COLO668 (cell line): Measurements from ENCODE around the gene OR2K2.
"Not testable (repeated sequence)": the region's sequence is repeated elsewhere in the genome, so short reads cannot be mapped to it uniquely, and the experiment has no call there.

ENCODE experiments used
- DNase-seq: peaks from one replicate; lab custom pipeline; 2025; ENCODE audit not compliant: unreplicated experiment; lab: John Stamatoyannopoulos, UW

The OR2K2 gene, protein sequence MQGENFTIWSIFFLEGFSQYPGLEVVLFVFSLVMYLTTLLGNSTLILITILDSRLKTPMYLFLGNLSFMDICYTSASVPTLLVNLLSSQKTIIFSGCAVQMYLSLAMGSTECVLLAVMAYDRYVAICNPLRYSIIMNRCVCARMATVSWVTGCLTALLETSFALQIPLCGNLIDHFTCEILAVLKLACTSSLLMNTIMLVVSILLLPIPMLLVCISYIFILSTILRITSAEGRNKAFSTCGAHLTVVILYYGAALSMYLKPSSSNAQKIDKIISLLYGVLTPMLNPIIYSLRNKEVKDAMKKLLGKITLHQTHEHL

DNA sequence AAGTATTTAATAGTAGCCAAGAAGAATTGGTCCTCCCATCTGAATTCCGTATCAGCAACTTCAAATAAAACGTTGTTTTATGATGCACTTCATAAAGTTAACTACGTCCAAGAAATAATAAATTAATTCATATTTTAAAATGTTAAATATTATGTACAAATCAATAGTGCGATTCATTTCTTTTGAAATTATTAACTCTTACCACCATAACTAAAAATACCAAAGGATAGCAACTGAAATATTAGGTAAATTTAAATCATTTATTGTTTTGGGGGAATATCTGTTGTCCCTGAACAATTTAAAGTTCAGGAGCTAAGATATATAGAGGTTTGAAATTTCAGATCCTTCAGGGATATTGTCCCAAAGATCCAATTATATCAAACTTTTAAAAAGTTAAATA is at the start of gene OR2K2:
Gene OR2K2, minus strand, starts transcription at position 101 of the 400 bp plus-strand sequence. CDS start 1,791 bp downstream, outside the sequence.
- DNase-seq = no peak

DNA sequence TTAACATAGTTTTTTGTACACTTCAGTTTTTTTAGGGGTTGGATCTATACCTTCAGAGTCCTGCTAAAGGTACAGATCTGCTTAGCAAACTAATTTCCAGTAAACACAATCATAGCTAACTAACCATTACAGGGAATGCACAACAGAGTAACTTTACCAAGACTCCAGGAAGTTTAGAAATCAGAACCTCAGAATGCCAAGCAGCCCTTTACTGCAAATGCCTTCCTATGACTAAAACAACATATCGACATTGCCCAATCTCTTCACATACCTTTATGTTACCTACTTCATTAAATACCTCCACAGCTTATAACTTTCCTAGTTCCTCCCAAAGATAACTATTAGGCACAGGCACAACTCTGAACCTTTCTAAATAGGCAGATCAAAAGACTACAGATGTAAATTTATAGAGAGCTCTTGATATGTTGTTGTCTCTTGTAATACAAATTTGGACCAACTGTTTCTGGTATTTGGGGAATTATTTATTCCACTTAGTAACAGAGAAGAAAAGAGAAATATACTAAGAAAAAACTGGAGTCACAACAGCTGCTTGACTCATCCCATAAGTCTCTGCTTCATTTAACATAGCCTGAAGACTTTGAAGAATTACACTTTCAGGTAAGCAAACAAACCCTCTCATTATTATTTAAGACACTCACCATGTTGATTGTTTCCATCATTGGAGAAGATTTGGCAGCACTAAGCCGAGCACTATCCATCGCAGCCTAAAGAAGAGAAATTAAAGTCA is 46.0 kb upstream of the OR2K2 start:
- DNase-seq = no peak

DNA sequence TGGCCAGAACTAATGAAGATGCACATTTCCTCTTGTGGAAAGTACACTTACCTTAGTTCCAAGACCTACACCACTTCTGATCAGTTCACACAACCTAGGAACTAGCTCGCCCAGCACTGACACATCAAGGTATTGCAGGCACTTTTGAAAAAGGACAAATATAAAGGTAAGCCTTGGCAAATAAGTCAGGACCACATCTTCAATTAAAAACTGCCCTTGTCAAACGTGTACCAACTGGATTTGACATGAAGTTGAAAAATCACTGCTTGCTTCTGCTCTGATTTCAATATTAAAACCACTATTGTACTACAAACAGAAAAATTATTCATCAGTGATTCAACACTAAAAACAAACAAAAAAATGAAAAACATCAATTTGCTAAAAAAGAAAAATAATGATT is 45.0 kb upstream of the OR2K2 start:
- no peak for DNase-seq

DNA sequence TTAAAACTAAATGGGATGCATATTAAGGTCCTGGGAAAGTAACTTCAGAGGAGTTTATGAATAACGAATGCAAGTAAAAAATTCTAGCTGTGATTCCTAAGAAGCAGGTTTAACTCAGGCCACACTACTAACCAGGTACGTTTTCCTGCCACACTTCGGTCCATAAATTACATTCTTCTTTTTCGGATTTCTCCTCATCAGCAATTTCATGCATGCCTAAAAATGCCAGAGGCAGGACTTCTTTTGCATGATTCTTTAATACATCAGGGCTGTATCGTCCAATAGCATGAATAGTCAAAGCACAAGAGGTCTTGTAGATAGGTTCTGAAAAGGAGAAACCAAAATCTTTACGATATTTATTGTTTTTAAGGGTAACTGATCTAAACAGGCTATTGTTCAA is 42.3 kb upstream of the OR2K2 start:
- DNase-seq = no peak

DNA sequence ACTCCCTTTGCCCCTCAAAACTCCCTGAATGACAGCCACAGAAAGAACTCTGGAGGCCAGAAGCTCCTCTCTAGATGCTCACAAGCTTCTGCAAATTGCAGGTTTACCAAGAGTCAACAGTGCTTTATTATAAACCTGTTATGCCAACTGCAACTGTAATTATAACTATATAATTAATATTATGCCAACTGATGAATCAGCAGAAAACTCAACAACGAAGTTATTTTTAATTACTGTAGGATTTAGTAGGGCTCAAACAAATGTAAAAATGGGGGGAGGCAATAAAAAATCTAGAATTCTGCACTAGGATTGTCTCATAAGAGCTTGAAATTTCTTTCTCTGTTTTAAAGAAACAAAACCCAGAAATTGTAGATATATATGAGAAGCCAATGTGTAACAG is 37.0 kb upstream of the OR2K2 start:
- DNase-seq = no peak

DNA sequence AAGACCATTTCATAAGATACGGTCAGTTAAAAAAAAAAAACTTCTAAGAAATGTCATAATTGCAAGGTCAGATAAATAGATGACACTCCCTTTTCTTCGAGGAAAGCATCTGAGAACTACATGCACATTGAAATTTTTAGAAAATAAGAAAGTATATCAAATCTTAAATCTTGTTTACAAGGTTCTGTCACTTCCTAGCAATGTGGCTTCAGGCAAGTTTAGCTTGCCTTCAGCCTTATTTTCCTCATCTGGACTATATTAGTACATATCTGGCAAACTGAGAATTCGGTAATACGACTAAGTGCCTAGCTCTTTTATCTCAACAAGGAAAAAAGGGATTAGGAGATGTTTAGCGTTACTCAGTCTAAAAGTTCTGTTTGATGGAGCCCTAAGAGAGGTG is 32.5 kb upstream of the OR2K2 start:
- DNase-seq = no peak

DNA sequence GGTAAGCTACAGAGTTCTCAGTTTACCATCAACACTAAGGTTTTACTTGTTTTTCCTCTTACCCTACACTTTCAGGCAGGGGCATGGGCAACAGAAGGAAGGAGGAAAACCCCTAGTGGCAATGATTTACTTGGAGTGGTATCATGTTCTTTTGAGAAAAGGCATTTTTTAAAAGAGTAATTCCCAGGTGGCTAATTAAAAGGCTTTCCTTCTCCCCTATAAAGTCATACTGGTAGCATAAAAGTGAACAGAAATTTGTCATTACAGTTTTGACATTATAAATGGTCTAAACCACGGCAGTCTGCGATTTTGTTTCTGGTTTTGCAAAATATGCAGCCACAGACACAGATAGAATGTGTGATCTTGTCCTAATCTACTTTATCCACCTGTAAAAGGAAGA is 30.9 kb upstream of the OR2K2 start:
- no peak for DNase-seq

DNA sequence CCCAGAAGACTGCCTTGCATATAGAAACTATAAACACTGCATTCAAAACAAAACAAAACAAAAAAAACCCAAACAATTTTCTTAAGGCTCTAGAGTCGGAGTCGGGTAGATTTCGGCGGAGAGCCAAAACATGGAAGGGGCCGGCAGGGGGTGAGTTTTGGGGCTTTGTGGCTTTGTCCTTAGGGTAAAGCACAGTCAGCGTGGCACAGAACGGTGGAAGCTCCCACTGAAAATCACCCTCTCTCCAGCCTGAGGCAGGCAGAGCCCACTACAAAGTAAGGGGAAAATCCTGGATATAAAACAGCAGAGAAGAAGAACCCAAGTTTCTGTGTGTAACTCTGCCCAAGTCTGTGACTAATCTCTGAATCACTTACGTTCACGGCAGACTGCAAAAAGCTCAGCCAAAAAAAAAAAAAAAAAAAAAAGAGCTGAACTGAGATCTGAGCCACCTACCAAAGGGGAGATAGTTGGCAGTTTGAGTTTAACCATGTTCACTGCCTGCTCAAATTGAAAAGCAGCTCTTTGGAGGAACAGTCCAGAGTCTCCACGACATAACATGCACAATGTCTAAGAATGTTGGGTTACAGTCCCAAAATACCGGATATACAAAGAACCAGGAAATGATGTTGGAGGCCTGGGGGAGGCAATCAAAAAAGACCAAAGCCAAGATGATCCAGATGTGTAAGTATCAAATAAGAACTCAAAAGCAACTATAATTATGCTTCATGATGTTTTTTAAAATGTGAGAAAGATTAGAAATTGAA is 26.6 kb upstream of the OR2K2 start:
- no peak for DNase-seq

DNA sequence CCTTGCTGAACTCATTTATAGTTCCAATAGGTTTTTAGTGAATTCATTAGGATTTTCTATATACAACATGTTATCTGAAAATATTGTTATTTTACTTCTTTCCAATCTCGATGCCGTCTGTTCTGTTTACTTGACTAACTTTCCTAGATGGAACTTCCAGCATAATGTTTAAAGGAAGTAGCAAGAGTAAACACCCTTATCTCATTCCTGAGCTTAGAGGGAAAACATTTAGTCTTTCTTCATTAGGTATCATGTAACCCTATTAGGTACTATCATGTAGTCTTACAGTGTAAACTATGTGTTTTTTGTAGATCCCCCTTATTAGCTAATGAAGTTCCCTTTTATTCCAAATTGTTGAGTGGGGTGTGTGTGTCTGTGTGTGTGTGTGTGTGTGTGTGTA is 22.5 kb upstream of the OR2K2 start:
- DNase-seq = no peak

DNA sequence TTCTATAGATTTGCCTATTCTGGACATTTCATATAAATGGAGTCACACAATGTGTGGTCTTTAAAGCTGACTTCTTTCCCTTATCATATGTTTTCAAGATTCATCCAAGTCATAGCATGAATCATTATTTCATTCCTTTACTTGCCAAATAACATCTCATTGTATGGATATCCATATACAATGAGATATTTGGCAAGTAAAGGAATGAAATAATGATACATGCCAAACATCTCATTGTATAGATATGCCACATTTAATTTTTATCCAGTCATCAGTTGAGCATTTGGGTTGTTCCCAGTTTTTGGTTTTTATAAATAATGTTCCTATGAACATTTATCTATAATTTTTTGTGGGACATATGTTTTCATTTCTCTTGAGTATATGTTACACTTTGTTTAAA is 20.5 kb upstream of the OR2K2 start:
- no peak for DNase-seq

DNA sequence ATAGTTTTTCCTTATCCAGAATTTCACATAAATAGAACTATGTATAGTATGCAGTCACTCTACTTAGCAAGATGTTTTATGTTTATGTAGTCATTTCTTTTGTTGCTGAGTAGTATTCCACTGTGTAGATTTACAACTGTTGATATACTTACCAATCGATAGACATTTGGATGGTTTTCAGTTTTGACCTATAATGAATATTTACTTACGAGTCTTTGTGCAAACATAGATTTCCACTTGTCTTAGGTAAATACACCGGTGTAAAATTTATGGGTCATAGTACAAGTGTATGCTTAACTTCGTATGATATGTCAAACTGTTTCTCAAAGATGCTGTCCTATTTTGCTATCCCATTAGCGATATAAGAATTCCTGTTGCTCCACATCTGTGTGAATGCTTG is 19.7 kb upstream of the OR2K2 start:
- peak; percentile 11 for DNase-seq

DNA sequence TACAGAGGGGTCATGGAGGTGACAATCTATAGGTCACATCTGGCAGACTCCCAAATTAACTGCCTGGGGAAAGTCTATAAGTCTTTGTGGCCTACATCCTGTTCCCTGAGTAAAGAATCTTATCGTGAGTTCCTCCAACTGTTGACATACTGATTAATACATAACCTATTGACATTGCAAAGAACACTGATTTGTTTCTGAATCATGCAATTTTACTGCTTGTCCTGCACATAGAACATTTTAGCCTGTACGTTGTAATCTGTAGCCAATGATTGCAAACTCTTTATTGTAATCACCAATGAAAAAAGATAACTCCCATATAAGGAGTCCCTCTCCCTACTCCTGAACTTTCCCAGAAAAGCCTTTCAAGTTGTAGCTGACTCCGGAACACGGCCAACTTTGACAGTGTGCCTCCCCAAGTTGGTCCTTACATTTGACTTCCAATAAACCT is 18.8 kb upstream of the OR2K2 start:
- DNase-seq = peak; percentile 7

DNA sequence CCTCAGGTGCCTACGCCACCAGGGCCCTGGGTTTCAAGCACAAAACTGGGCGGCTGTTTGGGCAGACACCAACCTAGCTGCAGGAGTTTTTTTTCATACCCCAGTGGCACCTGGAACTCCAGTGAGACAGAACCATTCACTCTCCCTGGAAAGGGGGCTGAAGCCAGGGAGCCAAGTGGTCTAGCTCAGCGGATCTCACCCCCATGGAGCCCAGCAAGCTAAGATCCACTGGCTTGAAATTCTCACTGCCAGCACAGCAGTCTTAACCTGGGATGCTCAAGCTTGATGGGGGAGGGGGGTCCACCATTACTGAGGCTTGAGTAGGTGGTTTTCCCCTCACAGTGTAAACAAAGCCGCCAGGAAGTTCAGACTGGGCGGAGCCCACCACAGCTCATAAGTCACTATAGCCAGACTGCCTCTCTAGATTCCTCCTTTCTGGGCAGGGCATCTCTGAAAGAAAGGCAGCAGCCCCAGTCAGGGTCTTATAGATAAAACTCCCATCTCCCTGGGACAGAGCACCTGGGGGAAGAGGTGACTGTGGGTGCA is 4.4 kb upstream of the OR2K2 start:
- not testable (repeated sequence) for DNase-seq

DNA sequence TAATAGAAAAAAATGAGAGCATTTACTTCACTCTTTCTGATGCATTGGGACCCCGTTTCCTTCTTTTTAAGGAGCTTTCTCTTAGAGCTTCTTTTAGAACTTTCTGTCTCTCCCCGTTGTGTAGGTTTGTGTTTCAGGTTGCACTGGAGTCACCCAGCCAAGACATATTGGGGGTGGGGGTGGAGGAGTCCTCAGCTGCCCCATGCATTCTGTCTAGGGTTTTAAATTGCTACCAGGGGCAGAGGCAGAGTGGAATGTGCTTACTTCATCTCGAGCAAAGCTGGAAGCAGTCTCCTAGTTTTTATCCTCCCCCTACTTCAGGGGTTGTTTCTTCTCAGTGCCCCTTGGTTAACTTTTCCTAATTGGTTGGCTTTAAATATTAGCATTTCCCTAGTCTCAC is 9.4 kb downstream of the OR2K2 start:
- no peak for DNase-seq

DNA sequence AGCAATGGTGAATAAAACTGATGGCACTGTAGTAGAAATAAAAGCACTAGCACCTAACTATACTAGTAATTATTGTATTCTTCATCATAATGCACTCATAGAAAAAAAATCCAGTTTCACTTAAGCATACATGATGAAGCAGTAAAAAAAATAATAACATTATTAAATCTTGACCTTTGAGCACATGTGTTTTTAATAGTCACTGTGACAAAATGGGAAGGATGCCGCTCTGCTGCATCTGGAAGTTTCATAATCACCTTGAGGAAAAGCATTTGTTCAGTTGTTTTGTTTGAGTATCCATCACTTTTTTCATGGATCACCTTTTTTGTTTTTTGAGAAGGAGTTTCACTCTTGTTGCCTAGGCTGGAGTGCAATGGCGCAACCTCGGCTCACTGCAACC is 13.2 kb downstream of the OR2K2 start:
- no peak for DNase-seq

DNA sequence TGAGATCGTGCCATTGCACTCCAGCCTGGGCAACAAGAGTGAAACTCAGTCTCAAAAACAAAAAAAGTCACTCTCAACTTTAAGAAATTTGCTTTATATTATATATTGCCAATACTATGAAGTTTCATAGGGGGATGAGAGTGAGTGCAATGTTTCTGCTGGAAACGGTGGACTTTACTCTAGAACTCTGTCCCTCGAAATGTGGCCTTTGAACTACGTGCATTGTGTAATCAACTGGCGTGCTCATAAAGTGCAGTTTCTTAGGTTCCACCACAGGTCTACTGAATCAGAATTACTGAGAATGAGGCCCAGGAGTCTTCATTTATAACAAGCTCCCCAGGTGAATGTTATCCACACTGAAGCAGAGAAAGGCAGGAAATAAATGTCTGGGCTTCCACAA is 24.1 kb downstream of the OR2K2 start:
- no peak for DNase-seq

DNA sequence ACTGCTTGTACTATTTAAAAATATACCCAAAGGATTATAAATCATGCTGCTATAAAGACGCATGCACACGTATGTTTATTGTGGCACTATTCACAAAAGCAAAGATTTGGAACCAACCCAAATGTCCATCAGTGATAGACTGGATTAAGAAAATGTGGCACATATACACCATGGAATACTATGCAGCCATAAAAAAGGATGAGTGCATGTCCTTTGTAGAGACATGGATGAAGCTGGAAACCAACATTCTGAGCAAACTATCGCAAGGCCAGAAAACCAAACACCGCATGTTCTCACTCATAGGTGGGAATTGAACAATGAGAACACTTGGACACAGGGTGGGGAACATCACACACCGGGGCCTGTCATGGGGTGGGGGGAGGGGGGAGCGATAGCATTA is 26.0 kb downstream of the OR2K2 start:
- not testable (repeated sequence) for DNase-seq

DNA sequence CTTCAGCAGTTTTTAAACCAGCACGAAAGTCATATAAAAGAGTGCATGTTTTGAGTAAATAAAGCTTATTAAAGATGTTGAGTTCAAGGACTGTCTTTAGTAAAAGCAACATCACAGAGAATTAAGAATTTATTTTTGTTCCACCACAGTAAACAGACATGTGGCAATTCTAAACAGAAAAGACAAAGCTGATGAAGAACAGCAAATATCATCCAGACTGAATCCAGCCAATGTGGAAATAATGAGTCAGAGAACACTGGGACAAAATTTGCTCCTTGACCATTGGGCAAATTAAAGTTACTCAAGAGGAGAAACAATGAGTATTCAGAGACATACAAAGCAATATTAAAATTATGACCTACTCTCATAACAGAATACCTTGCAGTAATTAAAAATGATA is 28.8 kb downstream of the OR2K2 start:
- DNase-seq = no peak

DNA sequence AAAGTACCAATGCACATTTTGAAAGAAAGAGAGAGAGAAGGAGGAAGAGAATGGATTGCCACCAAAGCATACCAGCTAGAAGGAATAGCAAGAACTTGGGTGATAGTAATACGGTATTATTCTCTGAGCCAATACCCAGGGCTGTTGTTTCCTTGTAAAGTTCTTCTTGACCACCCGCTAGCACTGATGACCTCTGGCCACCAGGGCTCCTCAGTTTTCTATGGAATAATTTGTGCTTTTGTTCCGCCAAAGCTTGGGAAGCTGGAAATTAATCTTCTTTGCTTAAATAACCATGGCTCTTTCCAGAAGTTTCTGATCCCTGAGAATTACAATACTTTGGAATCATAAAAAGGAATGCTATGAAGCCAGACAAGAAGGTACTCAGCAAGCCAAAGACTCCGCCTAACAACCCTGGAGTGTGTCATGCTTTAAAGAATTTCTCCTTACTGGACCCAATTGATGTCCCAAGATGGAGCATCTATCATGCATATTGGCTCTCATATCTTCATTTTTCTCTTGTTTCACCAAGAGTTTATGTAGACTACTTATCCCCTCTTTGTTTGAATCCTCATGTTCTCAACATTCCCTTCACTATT is 29.8 kb downstream of the OR2K2 start:
- DNase-seq = no peak

DNA sequence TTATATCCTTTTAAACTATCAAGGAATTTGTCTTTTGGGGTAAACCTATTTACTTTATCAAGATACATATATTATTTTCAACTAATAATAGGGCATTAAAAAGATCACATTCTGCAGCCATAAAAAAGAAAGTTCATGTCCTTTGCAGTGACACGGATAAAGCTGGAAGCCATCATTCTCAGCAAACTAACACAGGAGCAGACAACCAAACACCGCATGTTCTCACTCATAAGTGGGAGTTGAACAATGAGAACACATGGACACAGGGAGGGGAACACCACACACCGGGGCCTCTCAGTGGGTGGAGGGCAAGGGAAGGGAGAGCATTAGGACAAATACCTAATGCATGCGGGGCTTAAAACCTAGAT is 30.4 kb downstream of the OR2K2 start:
- not testable (repeated sequence) for DNase-seq
